ENCODE measurements around the gene B3GAT1.

DNA sequence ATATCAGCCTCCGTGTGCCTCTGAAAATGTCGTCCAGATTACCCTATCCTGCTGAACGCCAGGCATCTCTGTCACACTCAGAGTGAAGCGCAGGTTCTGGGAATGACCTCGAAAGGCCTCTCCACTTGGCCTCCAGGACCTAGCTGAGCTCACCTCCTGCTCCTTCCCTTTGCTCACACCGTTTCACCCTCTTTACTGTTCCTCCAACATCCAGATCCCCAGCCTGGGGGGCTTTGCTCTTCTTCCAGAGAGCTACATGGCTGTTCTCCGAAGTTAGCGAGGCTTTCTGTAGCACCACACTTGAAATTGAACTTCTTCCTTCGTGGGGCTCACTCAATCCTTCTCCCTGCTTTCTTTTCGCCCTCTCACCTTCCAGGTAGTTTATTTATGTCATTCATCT, 52.4 kb downstream of the B3GAT1 start:
- TF ChIP-seq, protein P1, sequence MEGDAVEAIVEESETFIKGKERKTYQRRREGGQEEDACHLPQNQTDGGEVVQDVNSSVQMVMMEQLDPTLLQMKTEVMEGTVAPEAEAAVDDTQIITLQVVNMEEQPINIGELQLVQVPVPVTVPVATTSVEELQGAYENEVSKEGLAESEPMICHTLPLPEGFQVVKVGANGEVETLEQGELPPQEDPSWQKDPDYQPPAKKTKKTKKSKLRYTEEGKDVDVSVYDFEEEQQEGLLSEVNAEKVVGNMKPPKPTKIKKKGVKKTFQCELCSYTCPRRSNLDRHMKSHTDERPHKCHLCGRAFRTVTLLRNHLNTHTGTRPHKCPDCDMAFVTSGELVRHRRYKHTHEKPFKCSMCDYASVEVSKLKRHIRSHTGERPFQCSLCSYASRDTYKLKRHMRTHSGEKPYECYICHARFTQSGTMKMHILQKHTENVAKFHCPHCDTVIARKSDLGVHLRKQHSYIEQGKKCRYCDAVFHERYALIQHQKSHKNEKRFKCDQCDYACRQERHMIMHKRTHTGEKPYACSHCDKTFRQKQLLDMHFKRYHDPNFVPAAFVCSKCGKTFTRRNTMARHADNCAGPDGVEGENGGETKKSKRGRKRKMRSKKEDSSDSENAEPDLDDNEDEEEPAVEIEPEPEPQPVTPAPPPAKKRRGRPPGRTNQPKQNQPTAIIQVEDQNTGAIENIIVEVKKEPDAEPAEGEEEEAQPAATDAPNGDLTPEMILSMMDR (conservative IDR thresholded peaks at IDR 0.05 in 1 of 2, IDR thresholded peaks at IDR 0.05 in 1 of 2; ENCODE audit: low read depth in 1 of 2, low read length in 2 of 2): no peak
- no peak for TF ChIP-seq EZH2 (IDR thresholded peaks at IDR 0.05; ENCODE audit: low read length, missing control alignments)

Measured in fibroblast of lung (primary cell).